ENCODE measurements around the gene ENTPD7. TPM values are rescaled to one million over a fixed set of nuclear protein-coding genes. Genes with fewer than 3 reads are reported as not detected.

Gene ENTPD7
- total RNA-seq, 1 experiment from 2014 or later = 11.4 TPM

DNA sequence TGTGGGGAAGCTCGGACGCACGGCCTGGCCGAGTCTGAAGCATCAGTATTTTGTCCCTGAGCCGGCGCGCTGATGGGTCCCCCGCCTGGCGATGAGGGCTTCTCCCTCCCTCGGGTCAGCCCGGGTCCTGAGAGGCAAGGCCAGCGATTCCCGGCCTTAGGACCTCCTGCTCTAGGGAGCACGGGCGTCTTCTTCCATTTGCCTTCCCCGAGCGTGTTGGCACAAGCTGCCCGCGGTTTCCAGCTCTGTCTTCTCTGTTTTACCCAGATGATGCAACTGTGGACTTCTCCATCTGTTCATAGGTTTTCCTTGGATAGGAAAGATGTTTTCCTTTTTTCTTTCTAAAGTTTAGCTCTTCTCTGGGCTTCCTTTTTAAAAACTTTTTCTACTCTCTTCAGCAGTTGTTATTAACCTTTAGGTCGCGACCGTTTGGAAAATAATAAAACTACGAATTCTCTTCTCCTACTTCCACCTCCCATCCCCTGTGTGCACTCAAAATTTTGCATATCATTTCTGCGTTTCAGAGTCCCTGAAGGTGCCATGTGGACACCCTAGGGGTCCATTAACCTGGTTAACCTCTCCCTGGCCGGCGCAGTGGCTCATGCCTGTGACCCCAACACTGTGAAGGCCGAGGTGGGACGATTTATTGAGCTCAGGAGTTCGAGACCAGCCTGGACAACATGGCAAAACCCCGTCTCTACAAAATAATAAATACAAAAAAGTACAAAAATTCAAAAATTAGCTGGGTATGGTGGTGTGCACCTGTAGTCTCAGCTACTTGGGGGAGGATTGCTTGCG is 37.7 kb upstream of the ENTPD7 start:
- ChIA-PET CTCF (interaction anchor here (0.9 to 2.9 kb wide), 6 partner anchors 10 to 191 kb away, joined by 3 to 16 read pairs (median 4); partner anchors contain the start of genes ENTPD7 and GOT1), POLR2A (interaction anchor here (1.4 to 2.6 kb wide), 3 partner anchors 38 to 191 kb away, joined by 6 to 11 read pairs (median 7); partner anchors contain the start of genes COX15, CUTC, ENTPD7 and GOT1)
- peaks cover 3% of the 10 kb centered on the region for H3K27me3 Mint-ChIP-seq (ENCODE audit: low read depth)
- H3K4me3 Mint-ChIP-seq = peak overlapping the region; percentile 81
- H3K27ac Mint-ChIP-seq = peak overlapping the region; percentile 91
- peaks cover 30% of the 10 kb centered on the region for H3K4me1 Mint-ChIP-seq
- DNase-seq (ENCODE audit: low spot score) (no peak), ATAC-seq (no peak)
- H3K36me3 Mint-ChIP-seq = no peaks in the 10 kb centered on the region
- peaks cover 9% of the 10 kb centered on the region for H3K9me3 Mint-ChIP-seq
- TF ChIP-seq JUN (CRISPR knock-in tag; IDR thresholded peaks at IDR 0.05) (no peak), CREB1 (CRISPR knock-in tag; IDR thresholded peaks at IDR 0.05) (no peak), GABPB1 (CRISPR knock-in tag; IDR thresholded peaks at IDR 0.05) (peak; percentile 79), OVOL2 (CRISPR knock-in tag; IDR thresholded peaks at IDR 0.05; ENCODE audit: borderline replicate concordance) (no peak), NR3C1 (CRISPR knock-in tag; conservative IDR thresholded peaks at IDR 0.05; ENCODE audit: low read depth) (no peak), ETV6 (CRISPR knock-in tag; IDR thresholded peaks at IDR 0.05) (no peak), FOXK1 (CRISPR knock-in tag; IDR thresholded peaks at IDR 0.05) (no peak), MXD4 (CRISPR knock-in tag; IDR thresholded peaks at IDR 0.05; ENCODE audit: borderline replicate concordance) (no peak), ZBTB21 (CRISPR knock-in tag; IDR thresholded peaks at IDR 0.05; ENCODE audit: borderline replicate concordance) (no peak), RORB (CRISPR knock-in tag; IDR thresholded peaks at IDR 0.05) (no peak), NFYB (CRISPR knock-in tag; conservative IDR thresholded peaks at IDR 0.05; ENCODE audit: low read depth) (0 out of 2 replicates have a peak, but pooled peaks have one; percentile 13), ELF4 (CRISPR knock-in tag; IDR thresholded peaks at IDR 0.05; ENCODE audit: low read depth) (no peak), CREM (CRISPR knock-in tag; IDR thresholded peaks at IDR 0.05) (no peak), EMX1 (CRISPR knock-in tag; IDR thresholded peaks at IDR 0.05) (no peak), GTF2I (CRISPR knock-in tag; conservative IDR thresholded peaks at IDR 0.05) (no peak), TEAD1 (CRISPR knock-in tag; IDR thresholded peaks at IDR 0.05) (no peak), ZNF423 (CRISPR knock-in tag; IDR thresholded peaks at IDR 0.05) (no peak), ZNF396 (CRISPR knock-in tag; IDR thresholded peaks at IDR 0.05; ENCODE audit: borderline replicate concordance) (no peak), ZNF317 (CRISPR knock-in tag; IDR thresholded peaks at IDR 0.05; ENCODE audit: borderline replicate concordance, low read depth) (no peak), ESRRA (CRISPR knock-in tag; IDR thresholded peaks at IDR 0.05; ENCODE audit: borderline replicate concordance) (no peak)
- TF ChIP-seq, protein P1, sequence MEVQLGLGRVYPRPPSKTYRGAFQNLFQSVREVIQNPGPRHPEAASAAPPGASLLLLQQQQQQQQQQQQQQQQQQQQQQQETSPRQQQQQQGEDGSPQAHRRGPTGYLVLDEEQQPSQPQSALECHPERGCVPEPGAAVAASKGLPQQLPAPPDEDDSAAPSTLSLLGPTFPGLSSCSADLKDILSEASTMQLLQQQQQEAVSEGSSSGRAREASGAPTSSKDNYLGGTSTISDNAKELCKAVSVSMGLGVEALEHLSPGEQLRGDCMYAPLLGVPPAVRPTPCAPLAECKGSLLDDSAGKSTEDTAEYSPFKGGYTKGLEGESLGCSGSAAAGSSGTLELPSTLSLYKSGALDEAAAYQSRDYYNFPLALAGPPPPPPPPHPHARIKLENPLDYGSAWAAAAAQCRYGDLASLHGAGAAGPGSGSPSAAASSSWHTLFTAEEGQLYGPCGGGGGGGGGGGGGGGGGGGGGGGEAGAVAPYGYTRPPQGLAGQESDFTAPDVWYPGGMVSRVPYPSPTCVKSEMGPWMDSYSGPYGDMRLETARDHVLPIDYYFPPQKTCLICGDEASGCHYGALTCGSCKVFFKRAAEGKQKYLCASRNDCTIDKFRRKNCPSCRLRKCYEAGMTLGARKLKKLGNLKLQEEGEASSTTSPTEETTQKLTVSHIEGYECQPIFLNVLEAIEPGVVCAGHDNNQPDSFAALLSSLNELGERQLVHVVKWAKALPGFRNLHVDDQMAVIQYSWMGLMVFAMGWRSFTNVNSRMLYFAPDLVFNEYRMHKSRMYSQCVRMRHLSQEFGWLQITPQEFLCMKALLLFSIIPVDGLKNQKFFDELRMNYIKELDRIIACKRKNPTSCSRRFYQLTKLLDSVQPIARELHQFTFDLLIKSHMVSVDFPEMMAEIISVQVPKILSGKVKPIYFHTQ (CRISPR knock-in tag; IDR thresholded peaks at IDR 0.05) = no peak
- TF ChIP-seq, protein P2, sequence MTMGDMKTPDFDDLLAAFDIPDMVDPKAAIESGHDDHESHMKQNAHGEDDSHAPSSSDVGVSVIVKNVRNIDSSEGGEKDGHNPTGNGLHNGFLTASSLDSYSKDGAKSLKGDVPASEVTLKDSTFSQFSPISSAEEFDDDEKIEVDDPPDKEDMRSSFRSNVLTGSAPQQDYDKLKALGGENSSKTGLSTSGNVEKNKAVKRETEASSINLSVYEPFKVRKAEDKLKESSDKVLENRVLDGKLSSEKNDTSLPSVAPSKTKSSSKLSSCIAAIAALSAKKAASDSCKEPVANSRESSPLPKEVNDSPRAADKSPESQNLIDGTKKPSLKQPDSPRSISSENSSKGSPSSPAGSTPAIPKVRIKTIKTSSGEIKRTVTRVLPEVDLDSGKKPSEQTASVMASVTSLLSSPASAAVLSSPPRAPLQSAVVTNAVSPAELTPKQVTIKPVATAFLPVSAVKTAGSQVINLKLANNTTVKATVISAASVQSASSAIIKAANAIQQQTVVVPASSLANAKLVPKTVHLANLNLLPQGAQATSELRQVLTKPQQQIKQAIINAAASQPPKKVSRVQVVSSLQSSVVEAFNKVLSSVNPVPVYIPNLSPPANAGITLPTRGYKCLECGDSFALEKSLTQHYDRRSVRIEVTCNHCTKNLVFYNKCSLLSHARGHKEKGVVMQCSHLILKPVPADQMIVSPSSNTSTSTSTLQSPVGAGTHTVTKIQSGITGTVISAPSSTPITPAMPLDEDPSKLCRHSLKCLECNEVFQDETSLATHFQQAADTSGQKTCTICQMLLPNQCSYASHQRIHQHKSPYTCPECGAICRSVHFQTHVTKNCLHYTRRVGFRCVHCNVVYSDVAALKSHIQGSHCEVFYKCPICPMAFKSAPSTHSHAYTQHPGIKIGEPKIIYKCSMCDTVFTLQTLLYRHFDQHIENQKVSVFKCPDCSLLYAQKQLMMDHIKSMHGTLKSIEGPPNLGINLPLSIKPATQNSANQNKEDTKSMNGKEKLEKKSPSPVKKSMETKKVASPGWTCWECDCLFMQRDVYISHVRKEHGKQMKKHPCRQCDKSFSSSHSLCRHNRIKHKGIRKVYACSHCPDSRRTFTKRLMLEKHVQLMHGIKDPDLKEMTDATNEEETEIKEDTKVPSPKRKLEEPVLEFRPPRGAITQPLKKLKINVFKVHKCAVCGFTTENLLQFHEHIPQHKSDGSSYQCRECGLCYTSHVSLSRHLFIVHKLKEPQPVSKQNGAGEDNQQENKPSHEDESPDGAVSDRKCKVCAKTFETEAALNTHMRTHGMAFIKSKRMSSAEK (CRISPR knock-in tag; IDR thresholded peaks at IDR 0.05; ENCODE audit: borderline replicate concordance) = no peak
- TF ChIP-seq, protein P3, sequence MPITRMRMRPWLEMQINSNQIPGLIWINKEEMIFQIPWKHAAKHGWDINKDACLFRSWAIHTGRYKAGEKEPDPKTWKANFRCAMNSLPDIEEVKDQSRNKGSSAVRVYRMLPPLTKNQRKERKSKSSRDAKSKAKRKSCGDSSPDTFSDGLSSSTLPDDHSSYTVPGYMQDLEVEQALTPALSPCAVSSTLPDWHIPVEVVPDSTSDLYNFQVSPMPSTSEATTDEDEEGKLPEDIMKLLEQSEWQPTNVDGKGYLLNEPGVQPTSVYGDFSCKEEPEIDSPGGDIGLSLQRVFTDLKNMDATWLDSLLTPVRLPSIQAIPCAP (CRISPR knock-in tag; IDR thresholded peaks at IDR 0.05) = no peak
- TF ChIP-seq, protein P4, sequence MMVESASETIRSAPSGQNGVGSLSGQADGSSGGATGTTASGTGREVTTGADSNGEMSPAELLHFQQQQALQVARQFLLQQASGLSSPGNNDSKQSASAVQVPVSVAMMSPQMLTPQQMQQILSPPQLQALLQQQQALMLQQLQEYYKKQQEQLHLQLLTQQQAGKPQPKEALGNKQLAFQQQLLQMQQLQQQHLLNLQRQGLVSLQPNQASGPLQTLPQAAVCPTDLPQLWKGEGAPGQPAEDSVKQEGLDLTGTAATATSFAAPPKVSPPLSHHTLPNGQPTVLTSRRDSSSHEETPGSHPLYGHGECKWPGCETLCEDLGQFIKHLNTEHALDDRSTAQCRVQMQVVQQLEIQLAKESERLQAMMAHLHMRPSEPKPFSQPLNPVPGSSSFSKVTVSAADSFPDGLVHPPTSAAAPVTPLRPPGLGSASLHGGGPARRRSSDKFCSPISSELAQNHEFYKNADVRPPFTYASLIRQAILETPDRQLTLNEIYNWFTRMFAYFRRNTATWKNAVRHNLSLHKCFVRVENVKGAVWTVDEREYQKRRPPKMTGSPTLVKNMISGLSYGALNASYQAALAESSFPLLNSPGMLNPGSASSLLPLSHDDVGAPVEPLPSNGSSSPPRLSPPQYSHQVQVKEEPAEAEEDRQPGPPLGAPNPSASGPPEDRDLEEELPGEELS (CRISPR knock-in tag; IDR thresholded peaks at IDR 0.05) = no peak
- TF ChIP-seq, protein P5, sequence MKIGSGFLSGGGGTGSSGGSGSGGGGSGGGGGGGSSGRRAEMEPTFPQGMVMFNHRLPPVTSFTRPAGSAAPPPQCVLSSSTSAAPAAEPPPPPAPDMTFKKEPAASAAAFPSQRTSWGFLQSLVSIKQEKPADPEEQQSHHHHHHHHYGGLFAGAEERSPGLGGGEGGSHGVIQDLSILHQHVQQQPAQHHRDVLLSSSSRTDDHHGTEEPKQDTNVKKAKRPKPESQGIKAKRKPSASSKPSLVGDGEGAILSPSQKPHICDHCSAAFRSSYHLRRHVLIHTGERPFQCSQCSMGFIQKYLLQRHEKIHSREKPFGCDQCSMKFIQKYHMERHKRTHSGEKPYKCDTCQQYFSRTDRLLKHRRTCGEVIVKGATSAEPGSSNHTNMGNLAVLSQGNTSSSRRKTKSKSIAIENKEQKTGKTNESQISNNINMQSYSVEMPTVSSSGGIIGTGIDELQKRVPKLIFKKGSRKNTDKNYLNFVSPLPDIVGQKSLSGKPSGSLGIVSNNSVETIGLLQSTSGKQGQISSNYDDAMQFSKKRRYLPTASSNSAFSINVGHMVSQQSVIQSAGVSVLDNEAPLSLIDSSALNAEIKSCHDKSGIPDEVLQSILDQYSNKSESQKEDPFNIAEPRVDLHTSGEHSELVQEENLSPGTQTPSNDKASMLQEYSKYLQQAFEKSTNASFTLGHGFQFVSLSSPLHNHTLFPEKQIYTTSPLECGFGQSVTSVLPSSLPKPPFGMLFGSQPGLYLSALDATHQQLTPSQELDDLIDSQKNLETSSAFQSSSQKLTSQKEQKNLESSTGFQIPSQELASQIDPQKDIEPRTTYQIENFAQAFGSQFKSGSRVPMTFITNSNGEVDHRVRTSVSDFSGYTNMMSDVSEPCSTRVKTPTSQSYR (CRISPR knock-in tag; IDR thresholded peaks at IDR 0.05) = no peak
